IgD-negative memory B cell (primary cell): ENCODE data around the gene ANKRD34A. TPM values are rescaled to one million over a fixed set of nuclear protein-coding genes. Genes with fewer than 3 reads are reported as not detected.
"Not testable (repeated sequence)": the region's sequence is repeated elsewhere in the genome, so short reads cannot be mapped to it uniquely, and the experiment has no call there.

Source experiments
- H3K27ac Mint-ChIP-seq, 3 donors: one replicate each; pipeline ENCODE4 v1.8.0; 2020 to 2022; ENCODE audit warnings: mild to moderate bottlenecking in 3 of 3, mixed read lengths in 3 of 3, moderate library complexity in 1 of 3
- H3K27me3 Mint-ChIP-seq: one replicate; pipeline ENCODE4 v1.8.0; 2021; ENCODE audit warnings: mixed read lengths
- H3K36me3 Mint-ChIP-seq: one replicate; pipeline ENCODE4 v1.8.0; 2020; ENCODE audit warnings: mild to moderate bottlenecking, mixed read lengths
- H3K4me1 Mint-ChIP-seq, 3 donors: one replicate each; pipeline ENCODE4 v1.8.0; 2020 to 2022; ENCODE audit warnings: mixed read lengths in 3 of 3, mild to moderate bottlenecking in 1 of 3
- H3K4me3 Mint-ChIP-seq, 4 donors: one replicate each; pipeline ENCODE4 v1.8.0; 2020 to 2022; ENCODE audit warnings: mild to moderate bottlenecking in 4 of 4, mixed read lengths in 4 of 4, moderate library complexity in 3 of 4
- H3K9me3 Mint-ChIP-seq, 3 donors: one replicate each; pipeline ENCODE4 v1.8.0; 2020 to 2021; ENCODE audit warnings: mixed read lengths in 3 of 3, mild to moderate bottlenecking in 1 of 3
- polyA plus RNA-seq: library from polyadenylated mRNA; unstranded; fragments of 300-500 nt; fragmentation: Illumina TruSeq; gene quantifications from one replicate; pipeline ENCODE4 v1.2.3, GENCODE V29; 2021

Gene ANKRD34A
- polyA plus RNA-seq, 1 donor from 2014 or later, result 0.64 TPM

GRCh38 chr1:145926686-145927062, 37.7 kb downstream of the ANKRD34A start:
- Mint-ChIP-seq H3K4me3 (no peak overlapping the region), H3K27me3 (no peaks in the 10 kb centered on the region), H3K36me3 (peaks cover 1% of the 10 kb centered on the region), H3K9me3 (peaks cover 0 to 1% (median 0%) of the 10 kb centered on the region in 3 donors), H3K4me1 (peaks cover 0 to 12% (median 7%) of the 10 kb centered on the region in 3 donors), H3K27ac (no peak overlapping the region)

- peaks cover 10 to 14% (median 11%) of the 10 kb centered on the region in 3 donors for H3K4me1 Mint-ChIP-seq
- no peak overlapping the region for H3K4me3 Mint-ChIP-seq
- no peak overlapping the region for H3K27ac Mint-ChIP-seq
- H3K9me3 Mint-ChIP-seq, result no peaks in the 10 kb centered on the region
- H3K36me3 Mint-ChIP-seq, result peaks cover 3% of the 10 kb centered on the region
- H3K27me3 Mint-ChIP-seq, result no peaks in the 10 kb centered on the region
These were observed 42.1 kb downstream of the ANKRD34A start for GRCh38 chr1:145922266-145922665.

GRCh38 chr1:145920297-145920696, 44.1 kb downstream of the ANKRD34A start:
- not testable (repeated sequence) for H3K27me3 Mint-ChIP-seq
- peak overlapping the region in 2 of 3 donors; percentile 83 to 90 for H3K27ac Mint-ChIP-seq

GRCh38 chr1:145918992-145919939, 45.1 kb downstream of the ANKRD34A start:
- Mint-ChIP-seq H3K27me3 (no peaks in the 10 kb centered on the region), H3K9me3 (no peaks in the 10 kb centered on the region), H3K4me1 (peaks cover 11 to 25% (median 14%) of the 10 kb centered on the region in 3 donors), H3K36me3 (peaks cover 2% of the 10 kb centered on the region), H3K4me3 (peak overlapping the region; percentile 91 to 100 (median 96)), H3K27ac (peak overlapping the region; percentile 90 to 95 (median 94))

More at GRCh38 chr1:145920297-145920696, 44.1 kb downstream of the ANKRD34A start:
- H3K4me3 Mint-ChIP-seq, result peak overlapping the region in 3 of 4 donors; percentile 78 to 96 (median 91)
- not testable (repeated sequence) for H3K9me3 Mint-ChIP-seq, H3K36me3 Mint-ChIP-seq
- peaks cover 11 to 22% (median 14%) of the 10 kb centered on the region in 3 donors for H3K4me1 Mint-ChIP-seq

- no peaks in the 10 kb centered on the region for H3K9me3 Mint-ChIP-seq
- H3K27ac Mint-ChIP-seq, result peak within 1 kb of the TSS; percentile 90 to 95 (median 94)
- peaks cover 2% of the 10 kb centered on the region for H3K36me3 Mint-ChIP-seq
- H3K27me3 Mint-ChIP-seq, result no peaks in the 10 kb centered on the region
- peak within 1 kb of the TSS; percentile 91 to 100 (median 96) for H3K4me3 Mint-ChIP-seq
- H3K4me1 Mint-ChIP-seq, result peaks cover 11 to 25% (median 16%) of the 10 kb centered on the region in 3 donors
These were observed 46.0 kb downstream of the ANKRD34A start, which contains the start of gene PEX11B for GRCh38 chr1:145918144-145918991. Gene PEX11B (minus strand): TSS chr1:145918717. CDS start chr1:145918688, 29 bp downstream.

- peak overlapping the region; percentile 91 to 100 (median 96) for H3K4me3 Mint-ChIP-seq
- H3K9me3 Mint-ChIP-seq, result no peaks in the 10 kb centered on the region
- H3K27me3 Mint-ChIP-seq, result no peaks in the 10 kb centered on the region
- H3K27ac Mint-ChIP-seq, result peak overlapping the region; percentile 90 to 95 (median 94)
- peaks cover 11 to 25% (median 18%) of the 10 kb centered on the region in 3 donors for H3K4me1 Mint-ChIP-seq
- H3K36me3 Mint-ChIP-seq, result peaks cover 2% of the 10 kb centered on the region
These were observed 46.8 kb downstream of the ANKRD34A start for GRCh38 chr1:145917595-145917994.

GRCh38 chr1:145916745-145917144, 47.6 kb downstream of the ANKRD34A start:
- Mint-ChIP-seq H3K4me1 (peaks cover 16 to 31% (median 21%) of the 10 kb centered on the region in 3 donors), H3K27me3 (no peaks in the 10 kb centered on the region), H3K27ac (peak overlapping the region in 2 of 3 donors; percentile 74 to 90), H3K36me3 (peaks cover 2% of the 10 kb centered on the region), H3K9me3 (no peaks in the 10 kb centered on the region), H3K4me3 (peak overlapping the region; percentile 40 to 100 (median 84))

- Mint-ChIP-seq H3K36me3 (peaks cover 3% of the 10 kb centered on the region), H3K9me3 (no peaks in the 10 kb centered on the region), H3K27me3 (no peaks in the 10 kb centered on the region), H3K27ac (peak overlapping the region in 1 of 3 donors; percentile 75), H3K4me1 (peaks cover 11 to 19% (median 17%) of the 10 kb centered on the region in 3 donors), H3K4me3 (peak overlapping the region in 1 of 4 donors; percentile 31)
These were observed 52.2 kb downstream of the ANKRD34A start for GRCh38 chr1:145912128-145912641.

Other genes with a start within 250 kb of the ANKRD34A start
- 1.8 TPM for gene CD160, start 245.1 kb downstream of the ANKRD34A start, polyA plus RNA-seq
- gene RNF115, start 140.5 kb downstream of the ANKRD34A start, polyA plus RNA-seq, result 6.7 TPM
- 54.0 TPM for gene POLR3C, start 140.4 kb downstream of the ANKRD34A start, polyA plus RNA-seq
- gene NUDT17, start 118.9 kb downstream of the ANKRD34A start, polyA plus RNA-seq, result 4.2 TPM
- 16.9 TPM for gene PIAS3, start 105.5 kb downstream of the ANKRD34A start, polyA plus RNA-seq
- gene ANKRD35, start 78.7 kb downstream of the ANKRD34A start, polyA plus RNA-seq, result not detected
- gene ITGA10, start 54.5 kb downstream of the ANKRD34A start, polyA plus RNA-seq, result not detected
- gene PEX11B, start 45.9 kb downstream of the ANKRD34A start, polyA plus RNA-seq, result 42.3 TPM
- gene RBM8A, start 37.1 kb downstream of the ANKRD34A start, polyA plus RNA-seq, result 183 TPM
- 12.8 TPM for gene LIX1L, start 6.6 kb downstream of the ANKRD34A start, polyA plus RNA-seq
- 64.0 TPM for gene POLR3GL, start 115 bp upstream of the ANKRD34A start, polyA plus RNA-seq
- 3,579 TPM for gene TXNIP, start 32.0 kb upstream of the ANKRD34A start, polyA plus RNA-seq
- gene HJV, start 57.2 kb upstream of the ANKRD34A start, polyA plus RNA-seq, result not detected
- gene NBPF10, start 180.2 kb upstream of the ANKRD34A start, polyA plus RNA-seq, result 0.64 TPM